GM13977 (cell line): ENCODE data around the gene CMIP.

ENCODE experiments used
- DNase-seq: peaks from one replicate; pipeline ENCODE4 v3.0.0; 2012; ENCODE audit warnings: low spot score
- in situ Hi-C: fragments of 300-500 bp; cut with MboI; formaldehyde crosslinking; loops from one replicate; pipeline ENCODE4 v1.12.0; 2022; ENCODE audit warnings: low sequenced_read_pairs, low pct_unique_long_range_greater_than_20kb, mixed read lengths, inconsistent platforms; ENCODE audit not compliant: unreplicated experiment
- TF ChIP-seq, protein P1 (sequence below): IDR thresholded peaks from 2 replicates; pipeline ENCODE4 v1.5.1; 2012; ENCODE audit warnings: mild to moderate bottlenecking, control low read depth; ENCODE audit not compliant: insufficient read depth; ENCODE audit errors: extremely low read depth, missing control alignments

CMIP gene

DNA sequence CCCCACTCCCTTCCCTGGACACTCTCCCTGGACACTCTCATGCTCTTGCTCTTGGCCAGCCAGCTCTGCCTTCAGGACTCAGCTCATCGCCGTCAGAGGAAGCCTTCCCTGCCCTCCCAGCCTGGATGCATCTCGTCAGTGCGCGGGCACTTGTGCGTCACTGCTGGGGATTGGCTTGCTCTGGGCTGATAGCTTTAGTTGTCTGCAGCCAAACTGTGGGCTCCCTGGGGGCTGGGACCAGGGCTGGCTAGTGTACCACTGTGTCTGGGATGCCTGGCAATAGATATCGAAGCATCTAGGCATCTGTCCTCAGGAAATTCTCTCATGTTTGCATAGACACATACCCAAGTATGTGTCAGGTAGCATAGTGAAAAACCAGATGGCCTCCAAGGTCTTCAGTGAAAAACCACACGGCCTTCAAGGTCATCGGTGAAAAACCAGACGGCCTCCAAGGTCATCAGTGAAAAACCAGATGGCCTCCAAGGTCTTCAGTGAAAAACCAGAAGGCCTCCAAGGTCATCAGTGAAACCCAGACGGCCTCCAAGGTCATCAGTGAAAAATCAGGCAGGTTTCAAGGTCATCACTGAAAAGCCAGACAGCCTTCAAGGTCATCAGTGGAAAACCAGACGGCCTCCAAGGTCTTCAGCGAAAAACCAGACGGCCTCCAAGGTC is 72.0 kb downstream of the CMIP start:
- TF ChIP-seq, protein P1, sequence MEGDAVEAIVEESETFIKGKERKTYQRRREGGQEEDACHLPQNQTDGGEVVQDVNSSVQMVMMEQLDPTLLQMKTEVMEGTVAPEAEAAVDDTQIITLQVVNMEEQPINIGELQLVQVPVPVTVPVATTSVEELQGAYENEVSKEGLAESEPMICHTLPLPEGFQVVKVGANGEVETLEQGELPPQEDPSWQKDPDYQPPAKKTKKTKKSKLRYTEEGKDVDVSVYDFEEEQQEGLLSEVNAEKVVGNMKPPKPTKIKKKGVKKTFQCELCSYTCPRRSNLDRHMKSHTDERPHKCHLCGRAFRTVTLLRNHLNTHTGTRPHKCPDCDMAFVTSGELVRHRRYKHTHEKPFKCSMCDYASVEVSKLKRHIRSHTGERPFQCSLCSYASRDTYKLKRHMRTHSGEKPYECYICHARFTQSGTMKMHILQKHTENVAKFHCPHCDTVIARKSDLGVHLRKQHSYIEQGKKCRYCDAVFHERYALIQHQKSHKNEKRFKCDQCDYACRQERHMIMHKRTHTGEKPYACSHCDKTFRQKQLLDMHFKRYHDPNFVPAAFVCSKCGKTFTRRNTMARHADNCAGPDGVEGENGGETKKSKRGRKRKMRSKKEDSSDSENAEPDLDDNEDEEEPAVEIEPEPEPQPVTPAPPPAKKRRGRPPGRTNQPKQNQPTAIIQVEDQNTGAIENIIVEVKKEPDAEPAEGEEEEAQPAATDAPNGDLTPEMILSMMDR, result no peak
- in situ Hi-C loops, result no loop called here
- no peak for DNase-seq

DNA sequence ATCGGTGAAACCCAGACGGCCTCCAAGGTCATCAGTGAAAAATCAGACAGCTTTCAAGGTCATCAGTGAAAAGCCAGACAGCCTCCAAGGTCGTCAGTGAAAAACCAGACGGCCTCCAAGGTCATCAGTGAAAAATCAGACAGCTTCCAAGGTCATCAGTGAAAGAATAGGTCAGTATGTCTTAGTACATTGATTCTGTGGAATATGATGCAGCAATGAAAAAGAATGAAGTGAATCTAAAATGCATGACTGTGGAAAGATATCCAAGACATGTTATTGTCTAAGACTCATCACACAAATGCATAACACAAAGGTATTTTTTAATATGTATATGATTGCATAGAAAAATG is 72.5 kb downstream of the CMIP start:
- TF ChIP-seq, protein P1, result no peak
- in situ Hi-C loops, result no loop called here
- DNase-seq, result no peak

DNA sequence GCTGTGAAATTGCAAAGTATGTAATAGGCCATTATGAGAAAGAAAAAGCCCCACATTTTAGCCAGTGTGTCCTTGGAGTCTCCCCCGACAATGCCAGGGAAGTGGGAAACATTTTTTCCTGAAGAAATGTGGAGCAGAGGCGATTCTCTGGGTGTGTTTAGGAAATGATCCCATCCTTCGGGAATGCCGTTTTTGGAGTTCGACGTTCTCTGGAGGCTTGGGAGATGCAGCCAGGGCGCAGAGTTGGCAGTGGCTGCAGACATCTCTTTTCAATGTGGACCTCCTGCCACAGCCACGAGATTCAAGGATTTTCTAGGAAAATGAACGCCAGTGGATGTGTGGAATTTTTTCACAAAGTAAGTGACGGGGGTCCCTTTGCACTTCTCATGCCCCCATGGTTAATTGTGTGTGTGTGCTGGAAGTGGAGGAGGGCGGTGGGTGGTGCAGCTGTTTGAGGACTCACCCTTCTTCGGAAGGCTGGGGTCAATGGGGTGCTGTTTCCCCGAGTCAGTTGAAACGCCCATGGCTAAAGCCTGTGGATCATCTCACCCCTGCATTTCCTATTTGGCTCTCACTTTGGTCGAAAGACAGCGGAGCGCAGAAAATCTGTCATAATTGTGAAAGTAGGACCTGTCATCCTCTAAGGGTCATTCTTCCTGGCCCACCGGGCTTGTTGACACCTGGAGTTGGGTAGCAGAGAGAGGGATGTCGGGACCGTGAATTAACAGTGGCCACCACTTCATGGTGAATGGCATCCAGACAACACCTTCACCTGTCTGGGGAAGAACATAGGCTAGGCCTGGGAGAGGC is 73.2 kb downstream of the CMIP start:
- DNase-seq, result no peak
- TF ChIP-seq, protein P1, result no peak
- in situ Hi-C loops, result no loop called here

DNA sequence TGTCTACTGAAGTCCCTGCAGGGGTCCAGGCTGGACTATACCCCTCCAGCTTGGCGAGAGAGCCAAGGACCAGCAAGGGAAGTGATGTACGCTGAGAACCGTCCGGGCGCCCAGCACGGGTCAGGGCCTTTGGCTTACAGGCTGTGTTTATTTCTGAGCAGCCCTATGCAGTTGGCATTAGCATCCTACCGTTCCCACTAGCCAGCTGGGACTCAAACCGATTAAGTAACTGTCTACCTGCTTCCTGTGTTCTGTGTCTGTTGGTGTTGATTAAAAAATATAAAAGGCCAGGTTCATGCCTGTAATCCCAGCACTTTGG is 73.8 kb downstream of the CMIP start:
- no peak for DNase-seq
- TF ChIP-seq, protein P1, result no peak
- in situ Hi-C loops, result no loop called here

DNA sequence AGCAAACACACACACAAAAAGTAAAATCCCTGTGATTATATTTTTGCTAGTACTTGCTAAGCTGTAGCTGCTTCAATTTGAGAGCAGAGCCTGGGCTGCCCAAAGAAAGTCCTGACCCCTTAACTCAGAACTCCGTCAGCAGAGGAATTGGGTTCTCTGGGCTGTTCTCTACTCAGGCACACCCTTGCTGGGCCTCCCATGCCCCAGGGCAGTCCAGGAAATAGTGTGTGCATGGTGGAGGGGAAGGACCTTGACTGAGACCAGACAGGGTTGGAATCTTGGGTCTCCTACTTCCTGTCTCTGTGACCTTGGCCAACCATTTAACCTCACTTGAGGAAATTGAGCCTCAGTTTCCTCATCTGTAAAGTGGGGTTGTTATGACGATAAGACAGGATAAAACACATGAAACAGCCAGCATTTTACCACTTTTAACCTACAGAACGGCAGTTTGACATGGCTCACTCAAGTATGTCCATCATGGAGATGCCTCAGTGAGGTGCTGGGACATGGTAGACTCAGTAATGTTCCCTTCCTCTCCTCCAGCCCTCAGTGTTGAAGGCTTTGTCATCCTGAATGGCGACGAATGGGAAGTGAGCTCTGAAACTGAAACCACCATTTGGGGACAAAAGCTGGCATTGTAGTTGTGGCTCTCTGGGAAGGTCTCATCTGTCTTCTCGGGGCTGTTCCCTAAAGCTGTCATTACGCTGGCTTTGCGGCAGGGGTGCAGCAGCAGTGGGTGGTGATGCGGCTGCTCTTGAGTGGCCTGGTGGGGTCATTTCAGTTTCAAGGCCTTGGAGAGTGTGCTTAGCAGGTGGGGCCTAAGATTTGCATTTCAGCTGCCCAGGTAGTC is 74.9 kb downstream of the CMIP start:
- DNase-seq, result no peak
- TF ChIP-seq, protein P1, result no peak
- in situ Hi-C loops, result no loop called here

DNA sequence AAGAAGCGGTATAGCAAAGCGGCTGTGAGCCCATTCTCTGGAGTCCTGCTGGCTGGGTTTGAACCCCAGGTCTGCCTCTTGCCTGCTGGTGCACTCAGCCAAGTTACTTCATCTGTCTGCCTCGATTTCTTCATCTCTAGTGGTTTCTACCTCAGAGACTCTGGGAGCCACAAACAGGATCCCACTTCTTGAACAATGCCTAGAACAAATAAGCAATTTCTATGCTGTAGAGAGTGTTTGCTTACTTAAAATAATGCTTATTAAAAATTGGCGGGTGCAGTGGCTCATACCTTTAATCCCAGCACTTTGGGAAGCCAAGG is 75.5 kb downstream of the CMIP start:
- no peak for DNase-seq
- TF ChIP-seq, protein P1, result no peak
- in situ Hi-C loops, result no loop called here
